ENCODE measurements around the gene ATXN7L1. TPM values are rescaled to one million over a fixed set of nuclear protein-coding genes. Genes with fewer than 3 reads are reported as not detected.
"Not testable (repeated sequence)": the region's sequence is repeated elsewhere in the genome, so short reads cannot be mapped to it uniquely, and the experiment has no call there.

The ATXN7L1 gene
- total and polyA plus RNA-seq, 4 donors, result 7.1 to 11.0 (median 8.5) TPM

DNA sequence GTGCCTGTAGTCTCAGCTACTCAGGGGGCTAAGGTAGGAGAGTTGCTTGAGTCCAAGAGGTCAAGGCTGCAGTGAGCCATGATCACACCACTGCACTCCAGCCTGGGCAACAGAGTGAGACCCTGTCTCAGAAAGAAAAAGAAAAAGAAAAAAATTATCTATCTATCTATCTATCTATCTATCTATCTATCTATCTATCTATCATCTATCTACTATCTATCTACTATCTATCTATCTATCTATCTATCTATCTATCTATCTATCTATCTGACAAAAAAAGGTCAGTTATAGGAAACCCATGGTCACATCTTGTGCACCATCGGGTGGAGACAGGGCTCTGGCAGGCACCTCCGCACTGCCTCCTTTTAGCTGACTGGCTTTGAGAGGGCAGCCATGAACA lies 85.9 kb downstream of the ATXN7L1 start:
- H3K4me1 ChIP-seq (ENCODE audit: control insufficient read depth, insufficient read depth, low read length); H3K27ac ChIP-seq (ENCODE audit: low read depth, low read length); H3K9me3 ChIP-seq (ENCODE audit: control insufficient read depth, insufficient read depth, low read length); H3K27me3 ChIP-seq (ENCODE audit: control insufficient read depth, insufficient read depth, low read length); DNase-seq (ENCODE audit: low read depth in 4 of 6, low spot score in 6 of 6); H3K4me3 ChIP-seq (ENCODE audit: low read depth, low read length): not testable (repeated sequence)
- WGBS (ENCODE audit: insufficient coverage), result 100% methylated on average over 1 of the region's 2 CpGs
- H3K36me3 ChIP-seq (ENCODE audit: control insufficient read depth, insufficient read depth, low read length), result peaks cover 13% of the 10 kb centered on the region

DNA sequence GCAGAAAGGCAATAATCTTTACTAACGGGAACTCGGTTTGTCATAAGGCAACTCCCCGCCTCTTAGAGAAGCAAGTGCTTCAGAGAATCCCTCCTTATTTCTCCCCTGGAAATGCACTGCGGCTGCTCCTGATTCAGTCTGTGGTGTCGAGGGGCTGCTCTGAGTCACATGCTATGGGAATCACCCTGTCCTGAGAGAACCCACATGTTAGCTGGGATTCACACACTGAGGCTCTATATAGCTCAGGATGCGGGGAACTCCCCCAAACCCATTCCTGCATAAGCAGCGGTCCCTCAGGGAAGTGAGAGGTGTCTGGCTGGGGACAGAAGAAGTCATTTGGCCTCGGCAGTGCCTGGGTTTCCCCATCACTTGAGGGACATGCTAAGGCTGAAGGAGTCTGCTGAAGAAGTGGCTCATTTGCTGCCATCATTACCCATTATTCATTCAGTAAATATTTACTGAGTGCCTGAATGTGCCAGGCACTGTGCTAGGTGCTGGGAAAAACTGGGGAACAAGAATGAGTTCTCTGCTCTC lies 87.5 kb downstream of the ATXN7L1 start:
- peaks cover 13% of the 10 kb centered on the region for H3K36me3 ChIP-seq (ENCODE audit: control insufficient read depth, insufficient read depth, low read length)
- WGBS (ENCODE audit: insufficient coverage), result 61% methylated on average over 4 of the region's 8 CpGs
- no peaks in the 10 kb centered on the region for H3K27me3 ChIP-seq (ENCODE audit: control insufficient read depth, insufficient read depth, low read length)
- no peak overlapping the region for H3K27ac ChIP-seq (ENCODE audit: low read depth, low read length)
- peaks cover 6% of the 10 kb centered on the region for H3K4me1 ChIP-seq (ENCODE audit: control insufficient read depth, insufficient read depth, low read length)
- DNase-seq (ENCODE audit: low read depth in 4 of 6, low spot score in 6 of 6), result no peak
- no peaks in the 10 kb centered on the region for H3K9me3 ChIP-seq (ENCODE audit: control insufficient read depth, insufficient read depth, low read length)
- no peak overlapping the region for H3K4me3 ChIP-seq (ENCODE audit: low read depth, low read length)

DNA sequence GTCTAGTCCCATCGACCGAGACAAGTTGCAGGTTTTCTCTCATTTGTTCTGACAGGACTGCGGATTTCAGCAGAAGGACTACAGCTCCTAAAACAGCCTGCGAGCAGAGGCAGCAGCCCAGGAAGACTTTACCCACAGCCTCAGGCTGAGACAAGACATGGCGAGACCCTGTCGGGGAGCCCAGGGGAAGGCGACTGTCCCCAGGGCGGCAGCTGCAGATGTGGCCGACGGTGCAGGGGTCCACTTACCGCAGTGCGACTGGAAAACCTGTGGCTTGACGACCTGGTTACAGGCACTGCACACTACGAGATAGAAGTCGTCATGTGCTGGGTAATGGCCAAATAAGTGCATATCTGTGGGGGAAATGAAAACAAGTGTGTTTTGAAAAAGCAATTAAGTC lies 88.0 kb downstream of the ATXN7L1 start:
- 78% methylated on average over 15 of the region's 15 CpGs for WGBS (ENCODE audit: insufficient coverage)
- no peaks in the 10 kb centered on the region for H3K9me3 ChIP-seq (ENCODE audit: control insufficient read depth, insufficient read depth, low read length)
- peaks cover 13% of the 10 kb centered on the region for H3K36me3 ChIP-seq (ENCODE audit: control insufficient read depth, insufficient read depth, low read length)
- peaks cover 6% of the 10 kb centered on the region for H3K4me1 ChIP-seq (ENCODE audit: control insufficient read depth, insufficient read depth, low read length)
- DNase-seq (ENCODE audit: low read depth in 4 of 6, low spot score in 6 of 6), result no peak
- no peak overlapping the region for H3K4me3 ChIP-seq (ENCODE audit: low read depth, low read length)
- no peaks in the 10 kb centered on the region for H3K27me3 ChIP-seq (ENCODE audit: control insufficient read depth, insufficient read depth, low read length)
- no peak overlapping the region for H3K27ac ChIP-seq (ENCODE audit: low read depth, low read length)

DNA sequence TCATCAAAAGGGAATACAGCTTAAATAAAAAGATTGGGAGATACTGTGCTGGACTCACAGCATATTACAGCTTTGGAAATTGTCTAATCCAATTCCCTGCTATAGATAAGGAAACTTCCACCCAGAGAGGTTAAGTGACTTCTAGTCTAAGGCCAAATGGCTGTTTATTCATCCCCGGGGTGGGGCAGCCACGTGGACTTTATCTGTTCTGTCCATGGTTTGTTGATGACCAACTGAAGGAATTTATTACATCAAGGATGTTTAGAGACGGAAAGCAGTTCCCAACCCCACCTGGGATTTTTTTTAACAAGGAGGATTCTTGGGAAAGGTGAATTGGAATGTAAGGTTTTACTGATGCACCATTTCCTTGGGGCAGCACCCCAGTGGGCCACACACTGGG lies 88.6 kb downstream of the ATXN7L1 start:
- no peak overlapping the region for H3K4me3 ChIP-seq (ENCODE audit: low read depth, low read length)
- H3K27ac ChIP-seq (ENCODE audit: low read depth, low read length), result no peak overlapping the region
- H3K9me3 ChIP-seq (ENCODE audit: control insufficient read depth, insufficient read depth, low read length), result no peaks in the 10 kb centered on the region
- H3K4me1 ChIP-seq (ENCODE audit: control insufficient read depth, insufficient read depth, low read length), result peaks cover 6% of the 10 kb centered on the region
- DNase-seq (ENCODE audit: low read depth in 4 of 6, low spot score in 6 of 6), result no peak
- H3K27me3 ChIP-seq (ENCODE audit: control insufficient read depth, insufficient read depth, low read length), result no peaks in the 10 kb centered on the region
- 100% methylated on average over 2 of the region's 3 CpGs for WGBS (ENCODE audit: insufficient coverage)
- H3K36me3 ChIP-seq (ENCODE audit: control insufficient read depth, insufficient read depth, low read length), result peaks cover 13% of the 10 kb centered on the region

DNA sequence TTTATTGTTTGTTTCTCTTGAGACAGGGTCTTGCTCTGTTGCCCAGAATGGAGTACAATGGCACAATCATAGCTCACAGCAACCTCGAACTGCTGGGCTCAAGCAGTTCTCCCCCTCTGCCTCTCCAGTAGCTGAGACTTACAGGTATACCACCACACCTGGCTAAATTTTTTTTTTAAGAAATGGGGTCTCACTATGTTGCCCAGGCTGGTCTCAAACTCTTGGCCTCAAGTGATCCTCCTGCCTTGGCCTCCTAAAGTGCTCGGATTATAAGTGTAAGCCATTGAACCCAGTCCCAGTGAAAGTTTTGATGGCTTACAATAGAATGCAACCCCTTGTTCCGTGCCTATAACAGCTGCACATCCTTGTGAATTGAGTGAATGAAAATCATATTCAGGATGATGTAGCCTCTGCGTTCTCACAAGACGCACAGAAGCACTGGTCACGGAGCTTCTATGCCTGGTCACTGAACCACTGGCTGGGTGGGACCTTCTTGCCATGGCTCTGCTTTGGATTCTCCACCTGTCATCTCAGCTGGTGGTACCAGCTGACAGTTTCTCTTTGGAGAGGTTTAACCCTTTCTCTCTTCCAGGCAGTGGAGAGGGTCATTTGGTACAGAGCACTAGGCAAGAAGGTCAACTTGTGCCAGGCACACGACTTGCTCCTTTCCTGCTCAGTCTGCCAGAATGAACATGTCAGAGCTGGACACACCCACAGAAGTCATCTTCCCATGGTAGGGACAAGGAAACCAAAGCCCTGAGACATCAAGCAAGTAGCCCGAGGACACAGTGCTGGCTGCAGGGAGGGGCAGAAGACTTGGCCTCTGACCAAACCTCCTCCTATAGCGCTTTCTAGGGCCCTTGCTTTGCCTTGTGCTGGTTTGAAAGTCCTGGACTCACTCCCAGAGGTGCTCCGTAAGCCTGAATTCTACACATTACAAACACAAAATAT lies 89.6 kb downstream of the ATXN7L1 start:
- peaks cover 10% of the 10 kb centered on the region for H3K36me3 ChIP-seq (ENCODE audit: control insufficient read depth, insufficient read depth, low read length)

DNA sequence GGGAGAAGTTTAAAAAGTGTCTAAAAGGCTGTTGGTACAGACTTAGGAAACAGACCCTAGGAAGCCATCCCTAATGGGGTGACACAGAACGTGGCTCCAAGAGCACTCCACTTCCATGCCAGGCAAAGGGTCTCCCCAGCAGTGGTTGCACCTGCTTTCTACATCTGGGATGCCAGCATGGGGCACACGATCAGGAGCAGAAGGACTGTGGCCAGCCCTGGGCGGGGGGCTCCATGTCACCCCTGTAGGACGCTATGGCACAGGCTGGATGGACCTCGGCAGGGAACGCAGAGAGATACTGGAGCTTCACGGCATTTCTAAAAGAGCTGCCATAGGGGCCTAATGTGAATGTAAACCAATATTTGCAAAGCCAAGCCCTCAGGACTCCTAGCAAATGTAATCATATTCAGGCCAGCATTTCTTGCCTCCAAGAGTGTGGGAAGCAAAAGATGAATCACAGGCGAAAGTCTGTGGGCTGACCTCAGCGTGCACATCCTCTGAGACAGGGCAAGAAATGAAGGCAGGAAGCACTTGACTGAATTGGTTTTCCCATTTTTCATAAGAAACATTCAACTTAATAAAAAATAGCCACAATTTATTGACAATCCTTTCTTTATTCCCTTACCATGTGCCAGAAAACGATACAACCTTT lies 93.9 kb downstream of the ATXN7L1 start:
- Histone ChIP-seq H3K4me1 (ENCODE audit: control insufficient read depth, insufficient read depth, low read length) (no peaks in the 10 kb centered on the region), H3K27ac (ENCODE audit: low read depth, low read length) (no peak overlapping the region), H3K27me3 (ENCODE audit: control insufficient read depth, insufficient read depth, low read length) (no peaks in the 10 kb centered on the region), H3K36me3 (ENCODE audit: control insufficient read depth, insufficient read depth, low read length) (peaks cover 4% of the 10 kb centered on the region), H3K4me3 (ENCODE audit: low read depth, low read length) (no peak overlapping the region), H3K9me3 (ENCODE audit: control insufficient read depth, insufficient read depth, low read length) (no peaks in the 10 kb centered on the region)
- DNase-seq (ENCODE audit: low read depth in 4 of 6, low spot score in 6 of 6), result no peak
- 87% methylated on average over 10 of the region's 10 CpGs for WGBS (ENCODE audit: insufficient coverage)

More for the DNA sequence above, 89.6 kb downstream of the ATXN7L1 start:
- Histone ChIP-seq H3K27me3 (ENCODE audit: control insufficient read depth, insufficient read depth, low read length) (no peaks in the 10 kb centered on the region), H3K9me3 (ENCODE audit: control insufficient read depth, insufficient read depth, low read length) (no peaks in the 10 kb centered on the region), H3K4me1 (ENCODE audit: control insufficient read depth, insufficient read depth, low read length) (peaks cover 6% of the 10 kb centered on the region), H3K4me3 (ENCODE audit: low read depth, low read length) (no peak overlapping the region), H3K27ac (ENCODE audit: low read depth, low read length) (no peak overlapping the region)
- 94% methylated on average over 7 of the region's 10 CpGs for WGBS (ENCODE audit: insufficient coverage)
- DNase-seq (ENCODE audit: low read depth in 4 of 6, low spot score in 6 of 6), result no peak

DNA sequence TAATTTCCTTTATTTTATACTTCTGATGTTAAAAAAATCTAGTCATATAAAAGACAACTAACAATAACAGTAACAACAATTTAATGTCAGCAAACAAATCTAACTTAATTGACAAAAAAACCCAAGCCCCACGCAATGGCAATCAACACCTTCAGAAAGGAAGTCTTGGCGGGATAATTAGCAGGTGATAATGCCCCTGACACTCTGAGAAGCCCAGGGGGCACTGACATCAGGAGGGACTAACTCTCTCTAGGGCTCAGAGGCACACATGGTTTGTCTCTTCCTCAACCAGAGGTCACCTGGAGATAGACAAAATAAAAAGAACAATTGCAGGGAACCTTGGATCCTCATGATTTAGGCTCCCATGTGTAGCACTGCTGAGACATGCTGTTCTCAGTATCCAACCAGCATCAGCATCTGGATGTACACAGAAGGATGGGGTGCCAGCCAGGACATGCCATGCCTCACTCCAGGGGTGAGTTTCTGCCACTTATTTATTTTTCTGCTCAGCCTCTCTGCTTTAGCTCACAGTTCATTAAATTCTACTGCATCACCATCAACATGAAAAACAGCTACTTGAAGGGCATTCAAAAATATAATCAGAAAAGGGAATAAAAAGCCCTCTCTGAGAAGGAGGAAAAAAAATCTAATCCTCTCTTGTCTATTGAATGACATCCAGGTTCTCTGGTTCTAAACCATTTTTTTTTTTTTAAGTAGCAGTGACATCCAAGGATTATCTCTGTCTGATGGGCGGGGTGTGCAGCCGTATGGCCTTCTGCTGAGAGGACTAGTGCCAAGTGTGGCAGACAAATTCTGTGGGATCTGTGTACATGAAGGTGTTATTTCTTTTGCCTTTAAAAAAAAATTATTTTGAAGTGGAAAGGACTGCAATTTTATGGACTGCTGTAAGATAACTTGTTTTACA lies 96.3 kb downstream of the ATXN7L1 start:
- no peak overlapping the region for H3K4me3 ChIP-seq (ENCODE audit: low read depth, low read length)
- H3K36me3 ChIP-seq (ENCODE audit: control insufficient read depth, insufficient read depth, low read length), result no peaks in the 10 kb centered on the region
- H3K4me1 ChIP-seq (ENCODE audit: control insufficient read depth, insufficient read depth, low read length), result peaks cover 5% of the 10 kb centered on the region
- peak in 1 of 6 donors; percentile 74 for DNase-seq (ENCODE audit: low read depth in 4 of 6, low spot score in 6 of 6)
- no peaks in the 10 kb centered on the region for H3K9me3 ChIP-seq (ENCODE audit: control insufficient read depth, insufficient read depth, low read length)
- no peak overlapping the region for H3K27ac ChIP-seq (ENCODE audit: low read depth, low read length)
- WGBS (ENCODE audit: insufficient coverage), result 67% methylated on average over 4 of the region's 4 CpGs
- H3K27me3 ChIP-seq (ENCODE audit: control insufficient read depth, insufficient read depth, low read length), result no peaks in the 10 kb centered on the region

DNA sequence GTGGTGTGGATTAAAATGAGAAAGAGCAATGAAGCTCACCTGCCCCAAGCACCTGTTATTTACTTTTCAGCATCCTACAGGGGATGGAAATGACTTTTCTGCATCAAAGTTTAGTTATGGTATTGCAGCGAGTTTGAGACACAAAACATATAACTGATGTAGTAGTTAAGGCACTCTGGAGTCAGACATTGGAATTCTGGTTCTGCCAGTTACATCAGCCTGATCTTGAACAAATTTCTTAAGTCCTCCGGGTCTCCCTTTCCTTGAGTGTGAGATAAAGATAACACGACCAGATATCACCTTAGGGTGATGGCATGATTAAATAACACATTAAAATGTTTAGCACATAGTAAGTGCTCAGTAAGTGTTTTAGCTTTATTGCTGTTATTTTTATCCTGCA lies 97.4 kb downstream of the ATXN7L1 start:
- H3K4me3 ChIP-seq (ENCODE audit: low read depth, low read length), result no peak overlapping the region
- H3K36me3 ChIP-seq (ENCODE audit: control insufficient read depth, insufficient read depth, low read length), result no peaks in the 10 kb centered on the region
- H3K9me3 ChIP-seq (ENCODE audit: control insufficient read depth, insufficient read depth, low read length), result no peaks in the 10 kb centered on the region
- peaks cover 5% of the 10 kb centered on the region for H3K4me1 ChIP-seq (ENCODE audit: control insufficient read depth, insufficient read depth, low read length)
- no peak for DNase-seq (ENCODE audit: low read depth in 4 of 6, low spot score in 6 of 6)
- H3K27ac ChIP-seq (ENCODE audit: low read depth, low read length), result no peak overlapping the region
- 100% methylated on average over 1 of the region's 3 CpGs for WGBS (ENCODE audit: insufficient coverage)
- H3K27me3 ChIP-seq (ENCODE audit: control insufficient read depth, insufficient read depth, low read length), result no peaks in the 10 kb centered on the region

Measured in spinal cord (tissue), 10 donors.